K562 treated with DMSO at 1 percent for 24 hours (cell line): ENCODE measurements around the gene SPTA1. TPM values are rescaled to one million over a fixed set of nuclear protein-coding genes. Genes with fewer than 3 reads are reported as not detected.

ENCODE experiments used
- total RNA-seq: library from RNA; unstranded; fragments of 300-600 nt; gene quantifications from 2 replicates; pipeline ENCODE4 v1.2.3, GENCODE V29; 2022; ENCODE audit warnings: low read depth; ENCODE audit not compliant: insufficient read depth

SPTA1 gene
- total RNA-seq = 11.0 and 19.1 TPM in 2 replicates

GRCh38 chr1:158686111-158687009 is at the start of gene SPTA1:
SPTA1 (minus strand) TSS chr1:158686715; CDS start chr1:158686517, 198 bp downstream.

GRCh38 chr1:158720620-158721019 is 34.1 kb upstream of the SPTA1 start, which contains the start of gene OR6K3:
OR6K3 (minus strand) TSS chr1:158720720; CDS start chr1:158718115, 2,605 bp downstream.

DNA sequence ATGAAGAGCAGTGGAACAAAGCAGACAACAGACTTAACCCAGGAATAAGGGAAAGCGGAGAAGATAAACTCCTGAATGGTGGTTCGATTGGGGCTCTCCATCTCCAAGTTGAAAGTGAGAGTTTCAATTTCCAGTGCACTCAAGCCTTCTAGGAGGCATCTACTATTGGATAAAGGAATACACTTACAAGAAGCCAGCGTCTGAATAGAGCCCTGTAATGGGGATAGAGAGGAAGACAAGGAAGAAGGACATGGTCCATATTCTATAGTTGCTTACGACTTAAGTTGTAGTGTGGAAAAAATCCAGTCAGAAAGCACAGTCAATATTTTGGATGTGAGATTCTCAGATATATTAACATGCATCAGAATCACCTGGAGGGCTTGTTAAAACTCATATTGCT is 14.0 kb upstream of the SPTA1 start, which contains the start of gene OR6K2:
TSS of gene OR6K2 (minus strand) at position 101 of the 400 bp plus-strand sequence. CDS start at position 101, 0 bp downstream.

DNA sequence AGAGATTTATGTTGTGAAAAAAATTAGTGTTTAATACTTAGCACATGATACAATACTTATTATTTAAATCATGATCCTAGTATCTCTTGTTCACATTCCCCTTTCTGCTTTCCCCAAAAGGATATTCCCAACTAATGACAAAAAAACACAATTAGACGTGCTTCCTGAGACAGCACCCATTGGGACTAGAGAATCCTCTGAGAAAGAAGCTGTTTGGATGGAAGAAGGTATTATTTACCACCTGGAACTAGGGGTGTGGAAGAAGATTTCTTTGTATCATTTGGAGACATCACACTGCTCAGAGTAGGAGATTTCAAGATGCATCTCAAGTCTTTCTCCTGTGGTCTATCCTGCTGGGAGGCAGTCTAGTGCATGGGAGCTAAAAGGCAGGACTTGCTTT is 81.5 kb downstream of the SPTA1 start, which contains the start of gene OR10Z1:
TSS of gene OR10Z1 (plus strand) at position 301 of the 400 bp plus-strand sequence. CDS start 1,171 bp downstream, outside the sequence.

GRCh38 chr1:158579733-158580132 is 106.8 kb downstream of the SPTA1 start, which contains the start of gene OR10X1:
OR10X1 (minus strand) TSS chr1:158579899; CDS start chr1:158579899, 0 bp downstream.

GRCh38 chr1:158570480-158570879 is 116.0 kb downstream of the SPTA1 start, which contains the start of gene OR6P1:
OR6P1 (minus strand) TSS chr1:158570580; CDS start chr1:158563604, 6,976 bp downstream.

Other genes starting within 250 kb of the SPTA1 start
- not detected in 2 replicates for gene OR10K1, start 224.9 kb downstream of the SPTA1 start, total RNA-seq
- gene OR10R2, start 214.5 kb downstream of the SPTA1 start, total RNA-seq = not detected in 2 replicates
- gene OR6Y1, start 132.3 kb downstream of the SPTA1 start, total RNA-seq = not detected in 2 replicates
- not detected in 2 replicates for gene OR6P1, start 116.1 kb downstream of the SPTA1 start, total RNA-seq
- gene OR10X1, start 106.8 kb downstream of the SPTA1 start, total RNA-seq = not detected in 2 replicates
- 0.10 and 0.24 TPM in 2 replicates for gene OR10Z1, start 81.4 kb downstream of the SPTA1 start, total RNA-seq
- not detected in 2 replicates for gene OR6K2, start 13.9 kb upstream of the SPTA1 start, total RNA-seq
- gene OR6K3, start 34.0 kb upstream of the SPTA1 start, total RNA-seq = not detected in 2 replicates
- not detected in 2 replicates for gene OR6K6, start 68.0 kb upstream of the SPTA1 start, total RNA-seq
- gene OR6N1, start 85.5 kb upstream of the SPTA1 start, total RNA-seq = not detected in 2 replicates
- gene OR6N2, start 94.5 kb upstream of the SPTA1 start, total RNA-seq = not detected in 2 replicates
- gene MNDA, start 144.6 kb upstream of the SPTA1 start, total RNA-seq = not detected in 2 replicates
- not detected in 2 replicates for gene PYHIN1, start 244.8 kb upstream of the SPTA1 start, total RNA-seq